Astrocyte of the hippocampus (primary cell): Measurements from ENCODE around the gene EXTL2.
A peak's percentile ranks its signal among the peaks of the same experiment; 100 is the strongest.
"Not testable (repeated sequence)": the region's sequence is repeated elsewhere in the genome, so short reads cannot be mapped to it uniquely, and the experiment has no call there.

Experiments used
- DNase-seq: peaks from one replicate; pipeline ENCODE4 v3.0.0; 2011; ENCODE audit warnings: low read depth, low spot score

Gene EXTL2

GRCh38 chr1:100902365-100902764 is 7.7 kb upstream of the EXTL2 start:
- no peak for DNase-seq

- DNase-seq = peak; percentile 65
Measured at GRCh38 chr1:100896481-100896982, 1.9 kb upstream of the EXTL2 start.

GRCh38 chr1:100895540-100896480 is 1.2 kb upstream of the EXTL2 start, which contains the start of gene SLC30A7:
SLC30A7 (plus strand) TSS chr1:100896090; CDS start chr1:100896263, 173 bp downstream.
- peak; percentile 97 for DNase-seq

DNA sequence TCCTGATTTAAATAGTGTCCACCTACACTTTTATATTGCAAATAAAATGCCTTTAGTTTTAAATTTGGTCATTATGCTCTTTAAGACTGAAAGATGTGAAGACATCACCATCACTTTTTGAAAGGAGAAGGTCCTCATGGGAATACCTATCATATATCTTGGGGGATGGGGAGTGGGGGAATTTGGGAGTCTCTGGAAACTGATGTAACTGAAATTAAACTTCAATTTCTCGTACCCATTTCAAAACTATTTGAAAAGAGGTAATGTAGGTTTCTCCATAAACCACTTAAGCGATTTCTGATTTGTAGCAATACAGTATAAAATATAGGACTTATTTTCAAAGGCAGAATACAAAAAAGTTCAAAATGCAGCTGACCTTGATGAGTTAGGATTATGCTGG is 924 bp downstream of the EXTL2 start:
- no peak for DNase-seq

- DNase-seq = no peak
Measured at GRCh38 chr1:100892554-100892953, 2.1 kb downstream of the EXTL2 start.

DNA sequence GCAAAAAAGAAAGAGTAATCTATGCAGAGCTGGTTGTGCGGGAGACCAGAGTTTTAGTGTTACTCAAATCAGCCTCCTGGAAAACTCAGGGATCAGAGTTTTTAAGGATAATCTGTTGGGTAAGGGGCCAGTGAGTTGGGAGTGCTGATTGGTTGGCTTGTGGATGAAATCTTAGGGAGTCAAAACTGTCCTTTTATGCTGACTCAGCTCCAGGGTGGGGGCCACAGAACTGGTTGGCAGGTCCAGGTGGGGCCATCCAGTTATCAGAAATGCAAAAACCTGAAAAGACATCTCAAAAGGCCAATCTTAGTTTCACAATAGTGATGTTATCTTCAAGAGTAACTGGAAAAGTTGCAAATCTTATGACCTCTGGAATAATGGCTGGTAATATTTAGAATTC is 3.3 kb downstream of the EXTL2 start:
- no peak for DNase-seq

DNA sequence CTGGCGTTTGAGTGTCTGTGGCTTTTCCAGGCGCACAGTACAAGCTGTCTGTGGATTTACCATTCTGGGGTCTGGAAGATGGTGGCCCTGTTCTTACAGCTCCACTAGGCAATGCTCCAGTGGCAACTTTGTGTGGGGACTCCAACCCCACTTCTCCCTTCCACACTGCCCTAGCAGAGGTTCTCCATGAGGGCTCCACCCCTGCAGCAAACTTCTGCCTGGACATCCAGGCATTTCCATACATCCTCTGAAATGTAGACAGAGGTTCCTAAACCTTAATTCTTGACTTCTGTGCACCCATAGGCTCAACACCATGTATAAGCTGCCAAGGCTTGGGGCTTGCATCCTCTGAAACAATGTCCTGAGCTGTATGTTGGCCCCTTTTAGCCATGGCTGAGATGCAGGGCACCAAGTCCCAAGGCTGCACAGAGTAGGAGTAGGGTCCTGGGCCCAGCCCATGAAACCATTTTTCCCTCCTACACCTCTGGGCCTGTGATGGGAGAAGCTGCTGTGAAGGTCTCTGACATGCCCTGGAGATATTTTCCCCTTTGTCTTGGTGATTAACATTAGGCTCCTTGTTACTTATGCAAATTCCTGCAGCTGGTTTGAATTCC is 4.7 kb downstream of the EXTL2 start:
- DNase-seq = not testable (repeated sequence)

GRCh38 chr1:100889007-100889406 is 5.6 kb downstream of the EXTL2 start:
- DNase-seq = not testable (repeated sequence)

DNA sequence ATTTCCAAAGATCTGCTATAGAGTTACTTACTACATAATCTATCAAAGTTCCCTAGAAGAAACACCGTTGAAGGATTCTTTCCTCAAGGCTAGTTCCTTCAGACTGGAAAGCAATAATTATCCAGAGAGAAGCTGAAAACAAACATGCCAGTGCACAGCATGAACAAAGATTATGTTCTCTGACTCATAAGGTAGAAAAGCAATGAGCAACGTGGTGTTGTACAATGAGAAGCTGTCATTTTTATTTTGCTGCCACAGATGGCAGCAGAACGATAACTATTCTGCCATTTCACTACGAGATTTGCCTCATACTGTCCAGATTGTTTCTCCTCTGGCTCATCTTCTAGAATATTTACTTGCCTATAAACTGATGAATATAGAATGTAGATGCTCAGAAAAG is 10.7 kb downstream of the EXTL2 start:
- DNase-seq = peak; percentile 70

- DNase-seq = no peak
Measured at GRCh38 chr1:100882698-100883097, 11.9 kb downstream of the EXTL2 start.

DNA sequence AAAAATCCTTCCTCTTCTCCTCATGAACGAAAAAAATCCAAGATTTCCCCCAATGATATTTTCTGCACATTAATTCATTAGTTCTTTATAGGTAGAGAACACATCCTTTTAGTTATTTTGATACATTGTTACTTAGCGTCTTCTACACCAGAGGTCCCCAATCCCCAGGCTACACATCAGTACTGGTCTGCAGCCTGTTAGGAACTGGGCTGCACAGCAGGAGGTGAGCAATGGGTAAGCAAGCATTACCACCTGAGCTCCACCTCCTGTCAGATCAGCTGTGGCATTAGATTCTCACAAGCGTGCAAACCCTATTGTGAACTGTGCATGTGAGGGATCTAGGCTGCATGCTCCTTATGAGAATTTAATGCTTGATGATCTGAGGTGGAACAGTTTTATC is 13.0 kb downstream of the EXTL2 start:
- DNase-seq = no peak

DNA sequence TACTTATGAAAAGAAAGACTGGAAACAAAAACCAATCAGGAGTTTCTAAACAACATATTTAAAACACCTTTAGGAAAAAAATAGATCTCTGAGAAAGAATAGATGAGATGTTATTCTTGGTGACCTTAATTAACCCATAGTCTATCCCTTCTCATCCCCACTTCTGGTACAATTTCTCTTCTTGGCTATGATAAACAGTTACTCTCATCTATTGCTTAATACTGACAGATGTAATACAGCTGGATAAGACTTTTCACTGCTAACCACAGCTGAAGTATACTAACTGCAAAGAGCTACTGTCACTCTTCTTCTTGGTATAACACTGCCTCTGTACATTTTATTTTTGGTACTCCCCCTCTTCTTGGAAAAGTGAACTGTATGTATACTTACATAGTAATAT is 15.2 kb downstream of the EXTL2 start:
- DNase-seq = no peak

DNA sequence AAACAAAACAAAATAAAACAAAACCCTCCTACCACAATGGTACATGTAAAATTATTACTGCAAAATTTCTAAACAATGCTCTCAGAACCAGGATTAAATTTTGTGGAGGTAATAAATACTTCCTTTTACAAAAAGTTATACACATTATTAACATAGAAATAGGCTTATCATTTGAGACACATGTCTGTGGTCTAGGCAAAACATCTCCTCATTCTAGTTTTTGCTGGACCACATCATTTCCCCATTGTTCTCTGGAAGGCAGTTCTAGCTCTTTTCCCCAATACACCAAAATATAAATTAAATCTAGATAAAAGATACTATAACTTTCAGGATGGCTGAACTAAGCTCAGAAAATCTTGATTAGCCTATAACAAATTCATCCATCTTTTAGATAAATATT is 18.4 kb downstream of the EXTL2 start:
- DNase-seq = no peak

DNA sequence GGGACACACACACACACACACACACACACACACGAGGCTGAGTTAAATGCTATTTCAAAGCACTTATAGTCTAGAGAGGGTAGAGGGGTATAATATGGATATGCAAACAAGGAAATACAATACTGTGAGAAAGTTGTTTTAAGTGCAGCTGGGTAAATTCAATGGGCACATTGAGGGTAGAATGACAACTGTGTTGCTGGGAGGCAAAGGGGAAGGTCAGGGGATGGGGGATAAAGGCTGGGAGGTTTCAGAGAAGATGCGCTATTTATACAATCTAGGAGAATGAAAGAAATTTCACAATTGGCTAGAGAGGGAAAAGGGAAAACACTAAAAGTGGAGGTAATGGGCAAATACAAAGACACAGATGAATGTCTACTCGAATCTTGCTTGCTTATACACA is 19.4 kb downstream of the EXTL2 start:
- DNase-seq = no peak

DNA sequence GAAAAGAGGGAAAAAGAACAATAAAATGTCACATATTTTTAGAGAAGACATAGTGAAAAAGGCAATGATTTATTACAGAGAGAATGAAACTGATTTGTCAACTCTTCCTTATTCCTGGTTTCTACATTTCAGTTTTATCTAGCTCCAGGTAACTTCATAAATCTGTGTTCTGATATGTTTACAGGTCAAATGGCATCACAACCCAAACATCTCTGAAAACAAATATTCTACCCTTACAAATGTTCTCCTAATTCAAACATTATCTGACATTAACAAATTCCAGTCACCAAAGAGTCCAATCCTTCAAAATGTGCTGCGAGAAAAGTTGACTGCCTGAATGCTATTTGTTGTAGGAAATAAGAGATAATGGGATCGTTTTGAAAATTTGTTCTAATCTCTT is 20.2 kb downstream of the EXTL2 start:
- no peak for DNase-seq

DNA sequence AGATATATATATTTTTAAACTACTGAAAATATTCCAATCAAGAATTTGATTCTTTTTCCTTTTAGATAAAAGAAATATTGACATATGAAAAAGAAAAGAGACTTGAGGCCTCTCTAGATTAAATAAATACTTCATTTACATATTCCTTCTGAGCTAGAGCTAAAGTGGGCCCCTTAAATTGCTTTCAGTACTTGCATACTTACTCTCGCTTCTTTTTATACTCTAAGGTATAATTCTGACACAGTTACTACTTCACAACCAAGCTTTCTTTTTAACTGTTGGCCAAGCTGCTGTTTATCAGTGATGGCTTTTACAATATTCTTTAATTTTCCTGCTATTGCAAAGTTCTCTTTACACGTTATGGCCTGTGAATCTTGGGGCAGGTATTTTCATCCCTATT is 24.6 kb downstream of the EXTL2 start:
- no peak for DNase-seq

DNA sequence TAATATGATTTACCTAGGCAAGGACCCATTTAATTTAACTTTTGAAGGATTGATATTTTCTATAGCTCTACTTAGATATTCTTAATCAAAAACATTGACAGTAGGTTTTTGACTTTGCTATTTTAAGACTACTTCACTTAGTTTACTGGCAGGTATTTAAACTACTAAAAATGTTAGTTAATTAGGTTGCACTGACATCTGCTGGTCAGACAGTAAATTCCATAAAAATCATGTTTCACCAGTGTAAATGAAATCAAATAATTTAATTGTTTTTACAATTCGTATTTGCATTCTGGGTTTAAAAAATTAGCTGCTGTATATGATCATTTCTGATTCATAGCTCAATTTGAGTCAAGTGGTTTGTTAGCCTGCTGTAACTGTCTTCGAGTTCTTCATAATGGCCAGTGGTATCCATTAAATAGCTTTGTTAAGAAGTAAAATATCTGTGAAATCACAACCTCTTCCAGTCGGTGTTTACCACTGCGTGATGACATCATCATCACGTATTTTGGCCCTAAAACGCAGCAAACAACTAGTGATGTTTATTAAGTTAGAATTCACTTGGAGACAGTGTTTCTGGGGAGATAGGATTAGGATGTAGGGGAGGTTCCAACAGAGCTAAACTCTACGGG is 26.2 kb downstream of the EXTL2 start:
- peak; percentile 63 for DNase-seq

GRCh38 chr1:100866901-100867206 is 27.8 kb downstream of the EXTL2 start:
- no peak for DNase-seq

GRCh38 chr1:100866041-100866900 is 28.4 kb downstream of the EXTL2 start:
- peak; percentile 49 for DNase-seq

GRCh38 chr1:100862591-100862990 is 32.1 kb downstream of the EXTL2 start:
- peak; percentile 45 for DNase-seq

DNA sequence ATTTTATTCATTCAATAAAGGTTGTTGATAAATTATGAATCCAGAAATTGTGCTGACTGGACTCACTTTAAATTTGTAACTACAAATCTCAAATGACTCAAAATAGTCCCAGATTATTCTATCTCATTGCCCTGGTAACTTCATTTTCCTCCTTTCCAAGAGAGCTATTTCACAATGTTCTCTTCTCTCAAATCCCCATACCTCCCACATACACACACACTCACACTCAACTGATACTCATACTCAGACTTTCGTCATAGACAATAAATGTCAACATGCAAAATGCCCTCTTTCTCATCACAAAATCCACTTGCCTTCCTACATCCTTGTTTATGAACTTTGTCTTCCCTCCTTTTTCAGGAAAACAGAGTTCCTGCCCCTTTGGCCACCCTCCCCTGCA is 33.3 kb downstream of the EXTL2 start:
- no peak for DNase-seq
